HG02642 (cell line): ENCODE data around the gene GHSR.

Experiments used
- ATAC-seq: cut with Tn5 transposase; IDR thresholded peaks from one replicate; pipeline ENCODE4 v1.9.1; 2021; ENCODE audit warnings: mild to moderate bottlenecking; ENCODE audit not compliant: unreplicated experiment, poor library complexity

The GHSR gene

GRCh38 chr3:172447611-172448579, at the start of gene GHSR:
Gene GHSR, minus strand, starts transcription at chr3:172448456. Its CDS starts 43 bp downstream, at chr3:172448413.
- no peak for ATAC-seq

DNA sequence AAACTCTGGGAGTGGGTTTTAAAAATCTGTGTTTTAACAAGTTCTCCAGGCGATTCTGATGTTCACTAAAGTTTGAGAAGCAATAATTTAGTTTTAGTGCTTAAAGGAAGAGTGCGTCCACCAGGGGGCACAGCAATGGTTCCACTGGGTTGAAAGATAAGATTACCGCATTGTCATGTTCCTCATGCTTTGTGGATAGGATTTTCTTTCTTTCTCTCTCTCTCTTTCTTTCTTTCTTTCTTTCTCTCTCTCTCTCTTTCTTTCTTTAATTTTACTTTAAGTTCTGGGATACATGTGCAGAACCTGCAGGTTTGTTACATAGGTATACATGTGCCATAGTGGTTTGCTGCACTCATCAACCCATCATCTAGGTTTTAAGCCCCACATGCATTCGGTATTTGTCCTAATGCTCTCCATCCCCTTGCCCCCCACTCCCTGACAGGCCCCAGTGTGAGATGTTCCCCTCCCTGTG, 42.0 kb upstream of the GHSR start:
- peak; percentile 74 for ATAC-seq

DNA sequence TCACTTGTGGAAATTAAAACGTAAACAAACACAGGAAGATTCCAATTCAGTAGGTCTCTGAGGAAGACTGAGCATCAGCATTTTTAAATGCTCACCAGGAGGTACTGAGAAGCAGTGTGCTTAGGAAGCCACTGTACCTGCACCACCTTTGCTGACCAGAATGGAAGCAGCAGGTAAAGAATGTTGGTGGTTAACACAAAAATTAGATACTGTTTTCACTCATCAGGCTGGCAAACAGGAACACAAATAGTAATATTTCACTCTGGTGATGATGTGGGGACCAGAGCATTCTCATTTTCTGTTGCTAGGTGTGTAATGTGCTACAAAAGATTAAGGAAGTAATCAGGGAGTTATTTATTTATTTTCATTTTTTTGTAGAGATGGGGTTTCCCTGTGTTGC, 29.9 kb upstream of the GHSR start:
- no peak for ATAC-seq

DNA sequence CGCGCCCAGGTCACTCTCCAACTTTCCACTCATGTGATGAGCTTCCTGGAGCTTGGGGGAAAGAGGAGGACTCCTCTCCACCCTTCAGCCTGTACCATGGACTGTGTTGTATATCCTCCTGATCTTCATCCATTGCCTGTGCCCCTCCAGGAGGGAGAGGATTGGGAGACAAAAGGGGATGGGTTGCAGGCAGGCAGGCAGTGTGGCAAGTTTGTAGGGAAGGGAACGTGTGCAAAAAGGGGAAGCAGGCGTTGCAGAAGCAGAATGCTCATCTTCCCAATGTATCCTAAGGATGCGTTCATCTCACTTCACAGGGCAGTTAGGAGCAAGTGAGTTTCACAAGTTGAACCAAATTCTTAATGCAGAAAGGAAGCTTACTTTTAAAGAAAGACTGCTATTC, 28.1 kb upstream of the GHSR start:
- no peak for ATAC-seq

DNA sequence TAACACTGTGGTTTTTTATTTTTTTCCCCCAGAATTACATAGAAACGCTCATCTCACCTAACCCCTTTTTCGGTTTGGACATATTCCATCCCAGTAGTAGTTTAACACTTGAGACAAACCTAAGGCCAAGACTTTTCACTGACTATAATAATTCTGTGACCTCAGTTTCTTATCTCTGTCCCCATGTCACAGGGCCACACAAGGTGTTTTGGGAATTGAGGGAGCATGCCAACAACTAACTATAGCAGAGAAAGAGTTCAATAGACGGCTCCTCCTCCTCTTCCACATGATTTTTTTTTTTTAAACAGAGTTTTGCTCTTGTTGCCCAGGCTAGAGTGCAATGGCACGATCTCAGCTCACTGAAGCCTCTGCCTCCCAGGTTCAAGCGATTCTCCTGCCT, 27.4 kb upstream of the GHSR start:
- ATAC-seq: no peak

GRCh38 chr3:172471903-172472302, 23.6 kb upstream of the GHSR start:
- no peak for ATAC-seq

DNA sequence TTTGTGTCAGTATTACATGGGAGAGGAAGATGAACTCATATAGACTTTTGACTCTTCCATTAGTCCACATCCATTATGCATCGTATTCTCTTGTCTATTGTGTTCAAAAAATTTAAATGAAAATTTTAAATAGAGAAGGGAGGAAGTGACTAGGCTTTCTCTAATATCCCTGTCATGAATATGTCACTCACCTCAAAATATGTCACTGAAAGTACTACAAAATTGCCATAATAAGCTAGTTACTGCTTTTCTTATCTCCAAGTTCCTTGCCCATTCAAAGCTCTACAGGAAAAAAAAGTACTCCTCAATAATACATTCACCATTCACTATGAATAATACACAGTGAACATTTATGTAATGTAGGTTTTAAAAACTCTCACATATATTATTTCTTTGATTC, 22.3 kb upstream of the GHSR start:
- ATAC-seq: no peak

DNA sequence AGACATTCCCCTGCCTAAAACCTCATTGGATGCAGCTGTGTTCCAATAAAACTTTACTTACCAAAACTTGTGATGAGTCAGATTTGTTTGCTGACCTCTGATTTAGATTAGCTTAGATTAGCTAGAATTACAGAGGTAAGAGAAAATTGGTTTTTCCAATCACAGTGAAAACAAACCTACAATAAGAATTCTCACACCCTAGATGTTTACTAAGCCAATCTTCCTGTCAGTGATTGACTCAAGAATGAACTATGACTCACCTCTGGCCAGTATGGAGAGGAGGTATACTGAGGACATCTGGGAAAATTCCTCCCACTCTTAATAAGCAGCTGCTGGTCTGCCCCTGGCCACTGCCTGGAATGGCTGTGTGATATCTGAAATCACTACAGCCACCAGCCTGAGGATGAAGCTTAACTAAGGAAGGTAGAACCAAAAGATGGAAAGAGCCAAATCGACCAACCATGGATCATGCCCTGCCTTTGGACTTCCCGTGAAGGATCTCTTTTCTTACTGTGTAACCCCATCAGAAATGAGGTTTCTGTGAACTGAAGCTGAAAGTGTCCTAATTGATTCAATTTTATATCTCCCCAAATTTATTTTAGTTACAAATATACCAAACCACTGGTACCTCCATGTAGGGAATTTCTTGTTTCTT, 19.0 kb upstream of the GHSR start:
- ATAC-seq: no peak

- no peak for ATAC-seq
These were observed 18.4 kb upstream of the GHSR start for GRCh38 chr3:172466553-172467130.

DNA sequence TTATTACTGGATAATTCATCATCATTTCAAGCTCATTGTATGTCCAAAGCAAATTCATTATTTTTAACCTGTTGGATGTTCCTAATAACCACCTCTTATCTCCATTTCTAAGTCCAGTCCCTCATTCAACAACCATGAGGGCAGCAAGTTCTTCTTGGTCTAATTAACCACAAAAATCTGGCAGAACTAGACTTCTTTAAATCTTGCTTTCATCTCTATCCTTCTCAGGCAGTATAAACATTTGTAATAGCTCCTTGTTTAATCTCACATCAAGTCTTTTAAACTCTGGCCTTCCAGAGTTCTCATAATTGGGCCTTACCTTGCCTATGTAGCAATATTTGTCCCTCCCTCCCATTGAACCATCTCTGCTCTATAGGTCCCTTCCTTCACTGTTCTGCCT, 17.0 kb upstream of the GHSR start:
- ATAC-seq: no peak

GRCh38 chr3:172464306-172464705, 16.1 kb upstream of the GHSR start:
- ATAC-seq: no peak

DNA sequence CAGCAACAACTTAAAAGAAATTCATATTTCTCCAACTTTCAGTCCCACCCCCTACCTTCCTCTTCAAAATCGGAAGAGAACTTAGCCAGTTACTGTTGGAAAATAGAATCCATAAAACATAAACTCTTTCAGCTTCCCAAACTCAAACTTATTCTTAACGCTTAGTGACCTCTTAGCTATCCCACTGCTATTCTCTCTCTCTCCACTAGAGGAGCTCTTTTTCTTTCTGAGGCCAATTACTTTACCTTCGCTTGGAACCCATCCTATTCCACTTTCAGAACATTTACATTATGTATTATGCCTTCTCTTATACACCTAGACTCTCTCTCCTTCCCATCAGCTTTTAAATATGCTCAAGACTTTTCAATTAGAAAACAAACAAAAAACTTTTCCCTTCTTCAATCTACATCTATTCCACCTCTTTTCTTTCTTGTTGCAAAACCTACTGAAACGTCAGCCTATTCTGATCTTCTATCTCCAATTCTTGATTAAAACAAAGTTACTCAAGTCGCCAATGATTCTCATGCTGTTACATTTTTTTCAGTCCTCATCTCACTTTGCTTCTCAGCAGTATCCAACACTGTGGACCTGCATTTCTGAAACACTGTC, 13.4 kb upstream of the GHSR start:
- ATAC-seq: no peak

- no peak for ATAC-seq
These were observed 8.1 kb upstream of the GHSR start for GRCh38 chr3:172456404-172456803.

- ATAC-seq: no peak
These were observed 5.9 kb upstream of the GHSR start for GRCh38 chr3:172454180-172454579.

GRCh38 chr3:172449466-172450149, 1.4 kb upstream of the GHSR start:
- no peak for ATAC-seq

DNA sequence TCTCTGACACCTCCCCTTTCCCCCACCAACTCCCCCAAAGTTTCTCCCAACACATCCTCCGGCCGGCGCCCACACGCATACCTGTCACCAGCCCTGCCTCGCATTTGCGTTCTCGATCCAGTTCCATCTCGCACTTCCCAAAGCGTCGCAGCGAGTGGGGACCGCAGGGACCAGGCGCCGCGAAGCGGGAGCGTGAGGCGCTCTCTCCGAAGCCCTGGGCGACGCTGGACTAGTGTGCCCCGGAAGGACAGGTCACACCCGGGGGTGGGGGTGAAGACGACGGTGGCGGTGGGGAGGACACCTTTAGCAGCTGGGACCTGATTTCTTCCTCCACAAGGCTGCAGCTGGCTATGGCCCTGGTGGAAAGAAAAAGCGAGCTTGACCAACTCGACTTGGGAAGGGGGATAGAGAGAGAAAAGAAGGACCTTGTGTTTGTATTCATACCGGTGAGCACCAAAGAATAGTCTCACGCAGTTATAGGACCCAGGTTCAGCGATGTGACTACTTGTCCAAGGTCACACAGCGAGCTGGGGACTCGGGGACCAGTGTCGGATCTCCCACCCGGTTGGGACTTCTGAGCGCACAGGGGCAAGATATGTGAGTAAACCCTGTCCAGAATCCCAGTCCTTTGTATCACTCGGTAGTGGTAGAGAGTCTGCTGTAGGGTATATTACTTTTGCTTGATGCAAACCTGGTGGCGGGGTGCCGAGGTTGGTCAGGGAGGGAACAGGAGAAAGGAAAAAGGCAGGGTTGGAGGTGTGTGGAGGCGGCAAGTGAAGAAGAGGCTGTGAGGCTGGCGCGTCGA, 607 bp upstream of the GHSR start:
- no peak for ATAC-seq

DNA sequence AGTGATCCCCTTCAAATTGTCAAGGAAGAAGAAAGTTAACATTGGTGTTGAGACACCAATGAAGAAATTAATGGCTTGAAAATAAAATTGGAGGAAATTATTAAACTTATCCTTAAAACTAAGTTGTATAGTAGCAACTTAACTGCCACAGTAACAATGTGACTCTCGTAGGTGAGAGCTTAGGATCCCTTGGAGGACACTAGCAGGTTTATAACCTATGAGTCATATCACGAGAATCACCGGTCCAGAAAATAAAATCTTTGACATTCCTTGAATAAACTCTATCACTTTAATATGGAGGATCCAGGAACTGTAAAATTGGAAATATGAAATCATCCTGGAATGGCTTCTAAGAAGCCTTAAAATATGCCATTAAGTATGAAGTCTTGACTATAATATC, 2.1 kb downstream of the GHSR start:
- no peak for ATAC-seq

DNA sequence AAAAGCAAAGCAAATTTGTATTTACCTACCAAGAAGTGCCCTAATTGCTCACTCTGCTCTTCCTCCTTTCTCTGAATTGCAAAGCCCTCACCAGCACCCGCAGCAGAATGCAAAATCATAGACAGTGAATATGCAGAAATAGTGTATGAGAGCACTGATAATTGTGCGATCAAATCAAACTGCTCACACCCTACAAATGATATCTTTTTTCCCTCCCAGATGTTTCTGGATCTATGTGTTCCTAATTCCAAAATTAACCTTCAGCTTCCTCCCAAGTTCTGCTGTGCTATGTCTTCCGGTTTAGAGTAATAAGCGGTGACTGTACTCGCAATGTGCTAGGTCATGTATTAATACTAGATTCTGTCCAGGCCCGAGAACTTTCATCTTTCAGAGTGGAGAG, 3.4 kb downstream of the GHSR start:
- no peak for ATAC-seq

DNA sequence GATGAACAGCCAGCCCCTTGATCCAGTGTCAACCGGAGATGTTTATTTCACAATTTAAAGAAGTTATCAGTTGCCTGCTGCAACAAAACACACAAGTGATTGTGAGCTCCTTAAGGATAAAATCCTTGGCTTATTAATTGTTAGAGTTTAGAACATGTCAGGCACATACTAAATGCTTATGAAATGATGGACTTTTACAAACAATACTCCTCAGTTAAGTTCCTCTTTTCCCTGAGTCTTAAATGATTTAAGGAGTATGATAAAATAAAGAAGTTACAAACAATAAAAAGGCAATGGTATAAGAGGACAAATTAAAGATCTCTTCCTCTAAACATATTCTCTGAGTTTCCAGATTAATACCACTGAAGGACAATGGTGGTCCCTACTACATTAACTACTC, 5.7 kb downstream of the GHSR start:
- ATAC-seq: no peak
